Caki2 (cell line): ENCODE measurements around the gene OR5D18. TPM values are rescaled to one million over a fixed set of nuclear protein-coding genes. Genes with fewer than 3 reads are reported as not detected.
"Not testable (repeated sequence)": the region's sequence is repeated elsewhere in the genome, so short reads cannot be mapped to it uniquely, and the experiment has no call there.

ENCODE experiments used
- DNase-seq: peaks from one replicate; pipeline ENCODE4 v3.0.0-alpha.2; 2015; ENCODE audit warnings: low read depth
- in situ Hi-C: cut with HindIII; loops from 2 replicates; pipeline ENCODE4 v1.10.0; 2016; ENCODE audit warnings: low sequenced_read_pairs, low pct_unique_long_range_greater_than_20kb, mixed read lengths
- total RNA-seq: library from RNA; depleted of rRNA; stranded (reverse); fragments of >200 nt; shearing (Covaris generic); gene quantifications from 2 replicates; pipeline ENCODE4 v1.2.3, GENCODE V29; 2014; ENCODE audit warnings: low replicate concordance; rRNA removed

OR5D18 gene
- total RNA-seq = not detected in 2 replicates

DNA sequence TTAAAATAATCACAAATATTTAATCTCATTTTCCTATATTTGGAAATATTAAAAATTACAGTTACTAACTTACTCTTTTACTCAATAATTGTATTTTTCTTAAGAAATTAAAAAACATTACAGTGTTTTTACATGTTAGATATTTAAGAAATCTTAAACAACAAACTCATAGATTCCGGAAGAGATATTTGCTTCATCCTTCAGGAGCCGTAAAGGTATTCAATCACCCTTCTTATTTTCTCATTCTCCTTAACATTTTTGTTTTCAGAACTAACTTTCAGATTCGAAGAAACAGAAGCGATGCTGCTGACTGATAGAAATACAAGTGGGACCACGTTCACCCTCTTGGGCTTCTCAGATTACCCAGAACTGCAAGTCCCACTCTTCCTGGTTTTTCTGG lies at the start of gene OR5D18:
Gene OR5D18, plus strand, starts transcription at position 301 of the 400 bp plus-strand sequence. Its CDS starts 0 bp downstream, at position 301.
- in situ Hi-C loops = no loop called here
- DNase-seq = no peak

DNA sequence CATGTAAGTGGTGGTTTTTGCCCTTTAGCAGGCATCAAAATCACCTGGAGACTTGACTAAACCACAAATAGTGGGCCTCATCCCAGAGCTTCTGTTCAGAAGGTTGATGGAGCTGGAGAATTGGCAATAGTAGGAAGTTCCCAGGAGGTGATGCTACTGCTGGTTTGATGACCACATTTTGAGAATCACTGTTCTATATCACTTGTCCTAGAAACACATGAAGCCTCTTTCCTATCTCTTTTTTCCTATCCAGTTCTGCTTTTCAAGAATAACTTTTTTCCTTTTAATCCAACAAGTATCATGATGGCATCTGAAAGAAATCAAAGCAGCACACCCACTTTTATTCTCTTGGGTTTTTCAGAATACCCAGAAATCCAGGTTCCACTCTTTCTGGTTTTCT lies 46.3 kb upstream of the OR5D18 start, which contains the start of gene OR5D13:
Gene OR5D13, plus strand, starts transcription at position 301 of the 400 bp plus-strand sequence. Its CDS starts 0 bp downstream, at position 301.
- in situ Hi-C loops = no loop called here
- DNase-seq = no peak

DNA sequence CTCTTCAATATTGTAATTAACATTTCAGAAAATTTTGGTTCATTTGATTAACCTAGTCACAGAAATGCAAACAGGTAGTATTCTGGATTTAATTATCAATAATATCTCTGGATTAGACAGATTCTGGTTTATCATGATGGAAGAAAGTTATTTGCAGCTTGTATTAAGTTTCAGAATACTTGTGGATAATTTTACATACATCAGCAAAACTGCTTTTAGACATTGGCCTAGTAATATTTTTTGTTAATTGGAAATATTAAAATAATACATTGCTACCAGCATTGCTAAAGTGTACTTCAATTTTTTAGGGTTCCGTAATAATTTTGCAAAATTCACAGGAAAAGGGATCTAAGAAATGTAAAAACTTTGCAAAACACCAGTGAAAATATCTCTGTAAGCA lies 27.8 kb upstream of the OR5D18 start:
- DNase-seq = no peak
- in situ Hi-C loops = no loop called here

DNA sequence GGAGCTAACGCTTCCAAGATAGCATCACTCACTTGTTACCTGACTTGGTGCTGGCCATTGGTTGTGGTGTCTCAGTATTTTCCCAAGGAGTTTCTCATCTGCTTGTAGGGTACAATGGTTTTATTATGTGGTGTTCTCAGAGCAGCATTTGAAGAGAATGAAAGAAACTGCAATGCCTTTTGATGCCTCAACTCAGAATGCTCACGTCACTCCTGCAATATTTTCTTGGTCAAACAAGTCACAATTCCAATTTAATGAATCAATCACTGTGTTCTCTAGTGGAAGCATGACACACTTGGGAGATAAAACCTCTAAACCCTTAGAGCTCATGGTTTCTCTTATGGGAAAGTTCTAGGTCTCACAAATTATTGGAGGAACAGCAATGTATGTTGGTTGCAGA lies 26.1 kb upstream of the OR5D18 start:
- in situ Hi-C loops = no loop called here
- no peak for DNase-seq

DNA sequence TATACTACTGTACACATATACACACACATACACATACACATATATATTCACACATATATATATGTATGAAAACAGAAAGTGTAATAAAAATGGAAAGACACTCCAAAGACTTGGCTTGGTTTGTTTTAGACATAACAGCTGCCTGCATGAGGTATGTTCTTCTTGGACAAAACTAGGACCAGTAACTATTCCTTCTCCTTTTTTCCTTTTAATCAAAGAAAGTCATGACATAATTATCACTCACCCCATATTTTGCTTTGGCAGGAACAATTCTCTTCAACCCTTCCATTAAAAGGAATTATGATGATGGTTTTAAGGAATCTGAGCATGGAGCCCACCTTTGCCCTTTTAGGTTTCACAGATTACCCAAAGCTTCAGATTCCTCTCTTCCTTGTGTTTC lies 24.2 kb upstream of the OR5D18 start, which contains the start of gene OR5D14:
Gene OR5D14, plus strand, starts transcription at position 301 of the 400 bp plus-strand sequence. Its CDS starts 0 bp downstream, at position 301.
- in situ Hi-C loops = no loop called here
- no peak for DNase-seq

DNA sequence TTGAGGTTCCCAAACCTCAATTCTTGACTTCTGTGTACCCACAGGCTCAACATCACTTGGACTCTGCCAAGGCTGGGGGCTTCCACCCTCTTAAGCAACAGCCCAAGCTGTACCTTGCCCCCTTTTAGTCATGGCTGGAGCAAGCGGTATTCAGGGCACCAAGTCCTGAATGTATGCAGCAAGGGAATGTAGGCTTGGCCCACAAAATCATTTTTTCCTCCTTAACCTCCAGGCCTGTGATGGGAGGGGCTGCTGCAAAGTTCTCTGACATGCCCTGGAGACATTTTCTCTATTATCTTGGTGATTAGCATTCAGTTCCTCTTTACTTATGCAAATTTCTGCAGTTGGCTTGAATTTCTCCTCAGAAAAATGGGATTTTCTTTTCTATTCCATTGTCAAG lies 13.2 kb upstream of the OR5D18 start:
- in situ Hi-C loops = no loop called here
- no peak for DNase-seq

DNA sequence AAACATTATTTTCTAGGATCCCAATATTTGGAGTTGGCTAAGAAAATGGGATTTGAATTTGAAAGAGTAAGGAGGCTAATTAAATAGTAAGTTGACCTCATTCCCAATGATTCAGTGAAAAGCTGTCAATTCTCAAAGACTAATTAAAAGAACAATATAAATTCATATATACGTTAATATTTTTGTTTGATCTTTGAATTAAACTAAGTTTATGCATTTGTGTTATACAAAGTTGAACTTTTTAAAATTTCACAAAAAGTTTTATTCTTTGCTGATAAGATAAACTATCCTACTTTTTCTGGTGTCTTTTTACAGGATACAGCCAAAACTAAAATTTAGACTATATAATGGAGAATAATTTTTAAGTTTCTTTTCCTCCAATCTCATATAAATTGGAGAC lies 8.4 kb upstream of the OR5D18 start, which contains the start of gene OR5L1:
Gene OR5L1, plus strand, starts transcription at position 301 of the 400 bp plus-strand sequence. CDS start 100 bp downstream, outside the sequence.
- DNase-seq = no peak
- in situ Hi-C loops = no loop called here

DNA sequence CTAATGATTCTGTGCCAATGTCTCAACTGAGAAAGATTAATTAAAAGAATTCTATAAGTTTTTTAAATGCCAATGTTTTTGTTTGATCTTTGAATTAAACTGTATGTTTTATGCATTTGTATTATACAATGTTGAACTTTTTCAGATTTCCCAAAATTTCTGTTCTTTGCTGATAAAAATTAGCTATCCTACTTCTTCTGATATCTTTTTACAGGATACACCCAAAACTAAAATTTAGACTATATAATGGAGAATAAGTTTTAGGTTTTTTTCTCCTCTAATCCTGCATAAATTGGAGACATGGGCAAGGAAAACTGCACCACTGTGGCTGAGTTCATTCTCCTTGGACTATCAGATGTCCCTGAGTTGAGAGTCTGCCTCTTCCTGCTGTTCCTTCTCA lies 7.5 kb downstream of the OR5D18 start, which contains the start of gene OR5L2:
Gene OR5L2, plus strand, starts transcription at position 301 of the 400 bp plus-strand sequence. Its CDS starts 0 bp downstream, at position 301.
- no peak for DNase-seq
- in situ Hi-C loops = no loop called here

DNA sequence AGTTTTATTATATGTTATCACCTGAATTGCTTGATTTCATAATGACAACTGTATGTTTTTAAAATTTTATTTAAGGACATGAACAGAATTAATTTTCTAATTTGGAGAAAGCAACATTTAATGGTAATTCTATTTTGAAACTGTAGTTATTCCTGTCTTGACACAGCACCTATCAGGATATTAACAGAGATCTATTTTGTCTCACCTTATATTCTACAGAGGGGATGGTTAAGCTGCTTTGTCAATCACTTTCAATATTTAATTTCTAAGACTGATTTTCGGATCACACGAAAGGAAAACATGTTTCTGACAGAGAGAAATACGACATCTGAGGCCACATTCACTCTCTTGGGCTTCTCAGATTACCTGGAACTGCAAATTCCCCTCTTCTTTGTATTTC lies 19.0 kb downstream of the OR5D18 start, which contains the start of gene OR5D16:
Gene OR5D16, plus strand, starts transcription at position 301 of the 400 bp plus-strand sequence. Its CDS starts 0 bp downstream, at position 301.
- in situ Hi-C loops = no loop called here
- DNase-seq = no peak

DNA sequence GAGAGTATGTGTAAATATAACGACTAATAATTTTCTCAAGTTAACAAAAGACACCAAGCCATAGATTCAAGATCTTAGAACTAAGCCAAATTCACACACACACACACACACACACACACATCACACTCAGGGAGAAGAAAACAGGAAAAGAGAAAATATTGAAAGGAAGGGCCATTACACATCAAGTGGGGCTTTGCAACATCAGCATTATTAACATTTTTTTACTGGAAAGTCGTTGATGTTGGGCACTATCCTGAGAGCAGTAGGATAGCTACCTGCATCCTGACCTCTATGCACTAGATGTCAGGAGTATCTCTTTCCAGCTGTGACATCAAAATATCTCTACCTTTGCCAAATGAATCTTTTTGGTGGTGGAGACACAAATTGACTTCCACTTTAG lies 28.0 kb downstream of the OR5D18 start:
- in situ Hi-C loops = no loop called here
- no peak for DNase-seq

DNA sequence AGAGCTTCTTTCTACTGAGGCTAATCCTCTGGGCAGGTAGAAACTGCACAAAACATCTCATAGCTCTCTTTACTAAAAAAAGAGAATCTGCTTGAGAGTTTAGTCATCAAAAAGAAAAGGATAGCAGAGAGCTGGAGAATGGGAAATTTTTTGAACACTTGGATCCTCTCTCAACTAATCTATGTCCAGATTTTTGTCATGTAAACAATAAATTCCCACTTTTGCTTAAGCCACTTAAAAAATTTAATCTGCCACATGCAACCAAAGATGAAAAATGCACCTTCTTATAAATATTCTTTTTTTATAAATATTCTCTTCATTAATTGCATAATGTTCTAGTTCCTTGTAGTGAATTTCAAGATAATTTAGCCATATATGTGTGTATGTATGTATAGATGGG lies 29.6 kb downstream of the OR5D18 start:
- in situ Hi-C loops = no loop called here
- DNase-seq = no peak

DNA sequence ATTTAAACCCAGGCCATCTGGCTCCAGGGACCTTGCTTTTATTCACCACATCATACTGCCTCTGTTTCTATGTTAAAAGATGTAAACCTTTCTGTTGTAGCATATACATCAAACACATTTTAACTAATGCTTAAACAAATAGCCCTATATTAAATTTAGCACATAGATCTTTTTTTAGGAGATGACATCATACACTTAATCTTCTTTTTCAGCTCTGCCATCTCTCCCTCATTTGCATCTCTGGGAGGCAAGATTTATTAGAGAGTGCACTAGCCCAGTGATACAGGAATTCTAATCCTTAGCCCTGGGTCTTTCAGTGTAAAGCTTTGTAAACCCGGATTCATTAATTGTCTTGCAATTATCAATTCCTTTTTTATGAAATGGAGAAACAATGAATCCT lies 32.7 kb downstream of the OR5D18 start:
- DNase-seq = no peak
- in situ Hi-C loops = no loop called here

DNA sequence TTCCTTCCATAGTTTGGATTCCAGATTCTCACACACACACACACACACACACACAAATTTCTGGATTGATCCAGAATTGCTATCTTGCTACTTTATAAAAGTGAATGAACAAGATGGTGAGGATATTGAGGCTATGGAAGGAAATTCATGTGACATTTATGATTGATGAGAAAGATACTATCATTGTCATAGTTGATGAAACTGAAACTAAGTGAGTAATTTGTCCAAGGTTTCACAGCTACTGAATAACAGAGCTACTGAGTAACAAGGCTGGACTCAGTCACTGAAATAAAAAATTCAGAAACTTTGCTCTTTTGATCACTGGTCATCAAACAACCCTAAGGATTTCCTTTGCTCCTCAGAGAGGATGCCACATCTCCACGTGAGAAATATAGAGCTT lies 35.3 kb downstream of the OR5D18 start:
- in situ Hi-C loops = no loop called here

DNA sequence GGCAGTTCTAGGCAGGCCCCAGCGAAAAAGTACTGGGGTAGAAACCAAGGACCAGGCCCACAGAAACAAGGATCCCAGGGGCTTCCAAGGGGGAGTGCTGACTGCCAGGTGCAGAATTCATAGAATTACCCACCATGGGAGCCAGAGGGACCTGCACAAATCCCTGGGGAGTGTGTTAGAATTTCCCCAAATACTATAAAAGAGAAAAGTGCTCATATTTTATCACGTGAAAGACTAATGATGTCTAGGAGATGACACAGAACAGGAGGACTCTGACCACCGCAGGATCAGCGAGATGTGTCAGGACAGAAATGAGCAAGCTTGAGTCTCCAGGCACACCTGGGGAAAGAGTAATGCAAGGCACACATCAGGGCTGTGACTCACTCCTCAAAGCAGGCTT lies 47.9 kb downstream of the OR5D18 start:
- DNase-seq, in situ Hi-C loops: not testable (repeated sequence)

More for the DNA sequence above, 35.3 kb downstream of the OR5D18 start:
- no peak for DNase-seq

Other genes starting within 250 kb of the OR5D18 start
- not detected in 2 replicates for gene OR4C16, start 247.5 kb upstream of the OR5D18 start, total RNA-seq
- gene OR4C11, start 212.0 kb upstream of the OR5D18 start, total RNA-seq = not detected in 2 replicates
- gene OR4P4, start 184.5 kb upstream of the OR5D18 start, total RNA-seq = not detected in 2 replicates
- not detected in 2 replicates for gene OR4S2, start 171.3 kb upstream of the OR5D18 start, total RNA-seq
- not detected in 2 replicates for gene OR4C6, start 157.4 kb upstream of the OR5D18 start, total RNA-seq
- gene OR5D13, start 46.2 kb upstream of the OR5D18 start, total RNA-seq = not detected in 2 replicates
- gene OR5D14, start 24.1 kb upstream of the OR5D18 start, total RNA-seq = not detected in 2 replicates
- not detected in 2 replicates for gene OR5L1, start 8.3 kb upstream of the OR5D18 start, total RNA-seq
- gene OR5L2, start 7.6 kb downstream of the OR5D18 start, total RNA-seq = not detected in 2 replicates
- gene OR5D16, start 19.1 kb downstream of the OR5D18 start, total RNA-seq = not detected in 2 replicates
- gene TRIM51, start 63.7 kb downstream of the OR5D18 start, total RNA-seq = not detected in 2 replicates
- gene OR5W2, start 95.0 kb downstream of the OR5D18 start, total RNA-seq = not detected in 2 replicates
- gene OR5I1, start 116.8 kb downstream of the OR5D18 start, total RNA-seq = not detected in 2 replicates
- gene OR10AG1, start 150.3 kb downstream of the OR5D18 start, total RNA-seq = not detected in 2 replicates
- not detected in 2 replicates for gene OR5F1, start 175.0 kb downstream of the OR5D18 start, total RNA-seq
- gene OR5AS1, start 208.0 kb downstream of the OR5D18 start, total RNA-seq = not detected in 2 replicates